Right cardiac atrium (tissue), 5 donors: Measurements from ENCODE around the gene SH2D2A. TPM values are rescaled to one million over a fixed set of nuclear protein-coding genes. Genes with fewer than 3 reads are reported as not detected.

Source experiments
- ATAC-seq, 2 donors: fragments of 200-7000 bp; cut with Tn5 transposase; one replicate each; pipeline versions ENCODE4 v1.8.0 to v1.9.1; 2020; ENCODE audit warnings: moderate library complexity in 2 of 2, mild to moderate bottlenecking in 1 of 2
- DNase-seq, 3 donors: peaks; one replicate each; pipeline ENCODE4 v3.0.0-alpha.2; 2020
- H3K27ac ChIP-seq: one replicate; pipeline ENCODE4 v1.5.1; 2013; ENCODE audit warnings: mild to moderate bottlenecking, low read length, control low read depth, moderate library complexity
- H3K27me3 ChIP-seq: one replicate; pipeline ENCODE4 v1.6.1; 2013; ENCODE audit not compliant: control insufficient read depth, insufficient read depth
- H3K4me1 ChIP-seq: one replicate; pipeline ENCODE4 v1.6.1; 2013; ENCODE audit warnings: low read length; ENCODE audit not compliant: control insufficient read depth, insufficient read depth
- H3K4me3 ChIP-seq: one replicate; pipeline ENCODE4 v1.5.1; 2013; ENCODE audit warnings: low read length, control low read depth
- H3K9me3 ChIP-seq: one replicate; pipeline ENCODE4 v1.6.1; 2013; ENCODE audit warnings: low read length; ENCODE audit not compliant: control insufficient read depth
- WGBS: extraction: QIAGEN DNeasy Blood & Tissue Kit; methylation state at CpG from one replicate; pipeline ENCODE4 v1.1.7; 2013; 5-methylcytosine and 5-hydroxymethylcytosine counted together
- intact Hi-C, 4 donors: fragments of 100-400 bp; cut with DNase I; formaldehyde crosslinking; loops; one replicate each; pipeline versions ENCODE4 v1.11.0 to v1.14.0; 2022 to 2023
- polyA plus RNA-seq: library from polyadenylated mRNA; stranded (reverse); fragments of 200-250 nt; gene quantifications from one replicate; pipeline ENCODE4 v1.2.3, GENCODE V29; 2013
- total RNA-seq, 4 donors: library from RNA; stranded (reverse); fragmentation: NEBNext Ultra II Directional; extraction: Animal tissue kit (Norgen Biotek cat#: 25700); gene quantifications; one replicate each; pipeline ENCODE4 v1.2.1, GENCODE V29; 2021
- donor health status: healthy with polysubstance abuse.
- donor health status: DM: no; HTN: yes; CAD: no.
- donor health status: DM: no; HTN: no; CAD: no.
- donor health status: DM: no; HTN: yes; CAD: no; lungs with severe emphysema.
- donor health status: DM: yes; HTN: yes; CAD: no.

SH2D2A gene
- total and polyA plus RNA-seq, 5 donors: 0.93 to 6.3 (median 2.0) TPM

DNA sequence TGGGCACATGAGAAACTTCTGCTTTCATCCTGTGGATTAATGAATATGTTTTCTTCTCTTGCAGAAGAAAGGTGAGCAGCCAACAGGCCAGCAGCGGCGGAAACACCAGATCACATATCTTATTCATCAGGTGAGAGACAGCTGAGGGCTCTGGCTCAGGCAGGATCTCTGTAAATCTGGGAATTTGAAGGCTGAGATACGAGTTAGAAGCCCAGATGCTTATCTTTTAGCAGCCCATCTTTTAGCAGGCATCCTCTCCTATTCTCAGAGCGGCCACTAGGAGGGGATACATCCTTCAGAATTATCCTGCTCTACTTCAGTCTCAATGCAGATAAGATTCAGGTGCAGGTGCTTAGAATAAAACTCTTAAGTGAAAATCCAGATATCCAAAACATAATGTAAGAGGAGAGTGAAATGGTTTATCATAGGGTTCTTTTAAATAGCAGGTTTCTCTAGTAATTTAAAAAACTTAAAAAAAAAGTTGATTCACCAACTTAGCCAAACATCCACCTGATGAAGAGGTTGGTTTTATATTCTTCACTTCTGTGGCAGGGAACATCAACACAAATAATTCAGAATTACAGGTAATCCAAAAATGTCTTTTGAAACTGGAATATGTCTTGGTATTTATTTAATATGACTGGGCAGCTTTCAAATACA lies 19.3 kb downstream of the SH2D2A start:
- H3K27me3 ChIP-seq: no peaks in the 10 kb centered on the region
- no peak overlapping the region for H3K4me3 ChIP-seq
- H3K9me3 ChIP-seq: no peaks in the 10 kb centered on the region
- no peaks in the 10 kb centered on the region for H3K4me1 ChIP-seq
- intact Hi-C loops: no loop called here
- ATAC-seq (no peak), DNase-seq (no peak)
- H3K27ac ChIP-seq: no peak overlapping the region
- WGBS: 49% methylated on average over 4 of the region's 4 CpGs

DNA sequence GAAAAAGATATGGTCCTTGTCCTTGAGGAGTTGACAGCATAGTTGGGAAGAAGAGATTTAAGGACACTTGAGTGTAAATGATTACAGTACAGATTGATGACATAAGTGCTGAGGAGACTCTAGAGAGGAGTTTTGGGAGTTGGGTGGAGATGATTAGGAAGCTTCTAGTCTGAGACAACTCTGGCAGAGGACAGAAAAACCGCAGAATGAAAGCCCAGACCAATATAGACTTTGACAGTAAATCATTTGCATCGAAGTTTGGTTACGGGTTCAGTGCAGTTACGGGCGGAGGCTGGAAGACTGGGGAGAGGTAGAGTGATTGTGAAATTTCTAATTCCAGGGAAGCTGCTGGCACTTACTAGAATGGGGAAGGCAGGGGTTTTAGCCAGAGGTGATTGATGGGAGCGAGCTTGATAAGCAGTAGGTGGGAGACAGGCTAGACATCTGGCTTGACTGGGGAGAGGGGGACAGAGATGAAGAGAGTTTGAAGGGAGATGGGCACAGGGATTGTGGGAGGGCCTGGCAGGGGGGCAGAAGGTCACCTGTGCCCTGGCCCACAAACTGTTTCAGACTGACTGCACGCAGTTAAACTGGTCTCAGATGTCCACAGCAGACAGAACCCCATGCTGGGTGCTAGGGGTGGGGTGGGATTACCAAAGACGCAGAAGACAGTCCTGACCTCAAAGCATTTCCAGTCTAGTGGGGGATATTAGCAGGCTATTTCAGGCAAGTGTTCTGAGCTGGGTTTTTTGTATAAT lies 20.1 kb downstream of the SH2D2A start:
- ATAC-seq: no peak
- DNase-seq: no peak
- H3K27me3 ChIP-seq: no peaks in the 10 kb centered on the region
- no peaks in the 10 kb centered on the region for H3K9me3 ChIP-seq
- WGBS: 85% methylated on average over 8 of the region's 8 CpGs
- H3K4me3 ChIP-seq: no peak overlapping the region
- no peaks in the 10 kb centered on the region for H3K4me1 ChIP-seq
- intact Hi-C loops: no loop called here
- H3K27ac ChIP-seq: no peak overlapping the region

DNA sequence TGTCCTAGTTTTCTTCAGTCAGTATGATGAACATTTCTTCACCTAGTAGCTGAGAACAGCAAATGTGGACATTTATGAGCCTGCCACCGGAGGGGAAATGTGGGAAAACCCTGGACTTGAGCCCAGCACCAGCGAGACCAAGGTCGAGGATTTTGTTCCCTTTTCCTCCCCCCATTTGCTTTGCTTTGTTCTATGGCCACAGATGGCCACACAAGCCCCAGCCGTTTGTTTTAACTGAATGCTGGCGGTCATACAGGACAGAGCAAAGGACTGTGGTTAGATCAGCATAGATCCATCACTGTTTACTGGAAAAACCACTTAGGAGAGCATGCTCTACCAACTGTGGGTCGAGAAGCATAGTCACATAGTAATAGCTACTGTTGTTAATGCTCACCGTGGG lies 20.9 kb downstream of the SH2D2A start:
- 51% methylated on average over 7 of the region's 7 CpGs for WGBS
- no peaks in the 10 kb centered on the region for H3K4me1 ChIP-seq
- no peaks in the 10 kb centered on the region for H3K9me3 ChIP-seq
- DNase-seq (no peak), ATAC-seq (no peak)
- no peak overlapping the region for H3K27ac ChIP-seq
- intact Hi-C loops: no loop called here
- H3K4me3 ChIP-seq: no peak overlapping the region
- no peaks in the 10 kb centered on the region for H3K27me3 ChIP-seq

DNA sequence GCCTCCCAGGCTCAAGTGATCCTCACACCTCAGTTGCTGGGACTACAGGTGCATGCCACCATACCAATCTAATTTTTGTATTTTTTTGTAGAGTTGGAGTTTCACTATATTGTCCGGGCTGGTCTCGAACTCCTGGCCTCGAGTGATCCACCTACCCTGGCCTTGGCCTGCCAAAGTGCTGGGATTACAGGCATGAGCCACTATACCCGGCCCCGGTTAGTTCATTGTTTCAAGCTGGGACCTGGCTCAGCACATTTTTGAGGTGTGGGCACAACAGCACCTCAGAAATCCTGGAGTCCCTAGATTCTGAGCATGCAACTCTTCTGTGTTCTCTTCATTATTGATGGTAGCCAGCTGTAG lies 21.3 kb downstream of the SH2D2A start:
- 94% methylated on average over 5 of the region's 5 CpGs for WGBS
- H3K4me3 ChIP-seq: no peak overlapping the region
- intact Hi-C loops: no loop called here
- H3K9me3 ChIP-seq: no peaks in the 10 kb centered on the region
- H3K27me3 ChIP-seq: no peaks in the 10 kb centered on the region
- DNase-seq: no peak
- no peak overlapping the region for H3K27ac ChIP-seq
- no peaks in the 10 kb centered on the region for H3K4me1 ChIP-seq
- no peak for ATAC-seq

DNA sequence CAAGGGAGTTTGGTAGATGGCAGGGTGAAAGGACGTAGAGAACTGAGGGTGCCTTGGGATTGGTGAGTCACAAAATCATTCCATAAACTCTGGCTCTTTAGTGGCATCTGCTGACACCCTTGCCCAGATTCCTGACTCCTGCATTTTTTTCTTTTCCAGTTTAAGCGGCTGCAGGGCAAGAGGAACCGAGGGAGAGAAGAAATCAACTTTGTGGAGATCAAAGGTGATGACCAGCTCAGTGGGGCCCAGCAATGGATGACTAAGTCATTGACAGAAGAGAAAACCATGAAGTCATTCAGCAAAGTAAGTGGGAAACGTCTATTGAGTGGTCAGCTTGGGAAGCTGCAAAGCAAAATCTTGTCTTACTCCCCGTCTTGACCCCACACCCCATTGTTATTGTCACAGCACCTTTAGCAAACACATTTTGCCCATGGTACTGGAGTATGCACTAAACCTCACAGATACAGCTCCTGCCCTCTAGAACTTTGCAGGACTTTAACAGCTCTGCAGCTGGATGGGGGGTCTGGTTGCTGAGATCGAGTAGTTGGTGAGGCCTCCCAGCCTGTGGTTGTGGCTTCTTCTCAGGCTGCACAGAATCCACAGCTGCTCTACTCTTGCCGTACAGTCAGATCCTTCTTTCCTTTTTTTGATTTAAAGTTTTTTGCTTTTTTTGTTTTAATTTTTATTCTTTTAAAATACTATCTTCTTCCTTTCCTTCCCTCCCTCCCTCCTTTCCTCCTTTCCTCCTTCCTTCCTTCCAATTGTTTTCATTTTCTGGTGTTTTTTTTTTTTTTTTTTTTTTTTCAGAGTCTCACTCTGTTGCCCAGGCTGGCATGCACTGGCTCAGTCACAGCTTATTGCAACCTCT lies 21.9 kb downstream of the SH2D2A start:
- Histone ChIP-seq H3K4me3 (no peak overlapping the region), H3K27me3 (no peaks in the 10 kb centered on the region), H3K4me1 (no peaks in the 10 kb centered on the region), H3K27ac (no peak overlapping the region), H3K9me3 (no peaks in the 10 kb centered on the region)
- ATAC-seq: no peak
- no peak for DNase-seq
- intact Hi-C loops: no loop called here
- 74% methylated on average over 7 of the region's 7 CpGs for WGBS

DNA sequence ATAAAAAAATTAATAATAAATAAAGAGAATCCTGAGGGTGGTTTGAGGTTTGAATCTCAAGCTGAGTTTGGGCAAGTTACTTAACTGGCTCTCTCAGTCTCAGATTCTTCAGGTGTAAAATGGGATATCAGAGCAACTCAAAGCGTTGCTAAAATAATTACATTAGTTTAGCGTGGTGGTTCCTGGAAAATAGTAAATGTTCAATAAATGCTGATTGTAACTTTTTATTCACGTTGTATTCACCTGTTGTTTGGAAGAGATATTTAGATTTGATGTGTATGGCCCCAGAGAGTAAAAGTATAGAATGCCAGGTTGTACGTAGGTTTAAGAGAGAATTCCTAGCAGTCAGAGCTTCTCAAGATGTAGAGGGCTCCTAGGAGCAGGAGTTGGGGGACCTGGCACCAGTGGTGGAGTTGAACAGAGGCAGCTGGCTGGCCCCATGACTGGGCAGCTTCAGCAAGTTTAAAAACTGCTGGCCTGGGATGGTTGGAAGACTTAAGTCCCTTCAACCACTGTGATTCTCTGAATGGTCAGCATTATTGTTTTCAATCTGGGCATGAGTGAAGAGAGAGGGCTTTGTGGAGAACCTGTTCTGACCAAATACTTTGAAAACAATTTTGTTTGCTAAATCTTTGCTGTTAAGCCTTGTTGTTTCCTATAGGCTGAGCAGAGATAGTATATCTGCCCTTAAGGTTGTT lies 26.9 kb downstream of the SH2D2A start:
- intact Hi-C loops: no loop called here
- 93% methylated on average over 4 of the region's 4 CpGs for WGBS
- H3K9me3 ChIP-seq: no peaks in the 10 kb centered on the region
- no peak for ATAC-seq
- H3K27ac ChIP-seq: no peak overlapping the region
- no peaks in the 10 kb centered on the region for H3K4me1 ChIP-seq
- no peak overlapping the region for H3K4me3 ChIP-seq
- DNase-seq: no peak
- H3K27me3 ChIP-seq: no peaks in the 10 kb centered on the region

DNA sequence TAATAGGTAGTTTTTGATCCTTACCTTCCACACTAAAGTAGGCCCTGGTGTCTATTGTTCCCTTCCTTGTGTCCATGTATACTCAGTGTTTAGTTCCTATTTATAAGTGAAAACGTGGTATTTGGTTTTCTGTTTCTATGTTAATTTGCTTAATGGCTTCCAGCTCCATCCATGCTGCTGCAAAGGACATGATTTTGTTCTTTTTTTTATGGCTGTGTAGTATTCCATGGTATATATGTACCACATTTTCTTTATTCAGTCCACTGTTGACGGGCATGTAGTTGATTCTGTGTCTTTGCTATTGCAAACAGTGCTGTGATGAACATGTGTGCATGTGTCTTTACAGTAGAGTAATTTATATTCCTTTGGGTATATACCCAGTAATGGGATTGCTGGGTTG lies 28.5 kb downstream of the SH2D2A start:
- Histone ChIP-seq H3K27ac (no peak overlapping the region), H3K4me3 (no peak overlapping the region), H3K9me3 (no peaks in the 10 kb centered on the region), H3K4me1 (no peaks in the 10 kb centered on the region), H3K27me3 (no peaks in the 10 kb centered on the region)
- ATAC-seq: no peak
- 95% methylated on average over 2 of the region's 2 CpGs for WGBS
- intact Hi-C loops: no loop called here
- no peak for DNase-seq

DNA sequence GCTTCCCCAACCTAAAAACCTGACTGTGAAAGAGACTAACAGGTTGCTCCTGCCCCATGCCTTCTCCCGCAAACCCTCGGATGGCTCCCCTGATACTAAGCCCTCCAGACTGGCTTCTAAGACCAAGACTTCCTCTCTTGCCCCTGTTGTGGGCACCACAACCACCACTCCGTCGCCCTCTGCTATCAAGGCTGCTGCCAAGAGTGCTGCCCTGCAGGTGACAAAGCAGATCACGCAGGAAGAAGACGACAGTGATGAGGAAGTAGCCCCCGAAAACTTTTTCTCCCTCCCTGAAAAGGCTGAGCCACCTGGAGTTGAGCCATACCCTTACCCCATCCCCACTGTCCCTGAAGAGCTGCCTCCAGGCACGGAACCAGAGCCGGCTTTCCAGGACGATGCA lies 30.0 kb downstream of the SH2D2A start:
- Histone ChIP-seq H3K4me1 (no peaks in the 10 kb centered on the region), H3K4me3 (no peak overlapping the region), H3K27ac (no peak overlapping the region), H3K27me3 (no peaks in the 10 kb centered on the region), H3K9me3 (no peaks in the 10 kb centered on the region)
- WGBS: 86% methylated on average over 10 of the region's 10 CpGs
- ATAC-seq (no peak), DNase-seq (no peak)
- intact Hi-C loops: no loop called here

DNA sequence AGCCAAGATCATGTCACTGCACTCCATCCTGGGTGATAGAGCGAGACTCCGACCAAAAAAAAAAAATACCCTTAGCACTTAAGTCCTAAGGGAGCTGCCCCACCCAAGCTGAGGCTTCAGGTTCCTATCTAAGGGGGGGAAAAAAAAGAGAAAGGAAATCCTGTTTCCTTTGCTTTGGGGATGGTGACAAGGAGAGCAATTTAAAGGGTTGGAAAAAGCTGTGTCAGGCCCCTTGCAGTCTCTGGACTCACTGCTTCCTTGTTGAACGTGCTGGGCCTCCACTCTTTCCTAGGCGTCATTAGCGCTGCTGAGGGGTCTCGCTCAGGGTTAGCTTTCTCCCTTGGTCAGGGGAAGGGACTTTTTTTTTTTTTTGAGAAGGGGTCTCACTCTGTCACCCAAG lies 31.2 kb downstream of the SH2D2A start:
- Histone ChIP-seq H3K4me1 (no peaks in the 10 kb centered on the region), H3K9me3 (no peaks in the 10 kb centered on the region), H3K27ac (no peak overlapping the region), H3K27me3 (no peaks in the 10 kb centered on the region), H3K4me3 (no peak overlapping the region)
- intact Hi-C loops: no loop called here
- 78% methylated on average over 6 of the region's 6 CpGs for WGBS
- ATAC-seq: peak; percentile 50 to 73
- DNase-seq: no peak

DNA sequence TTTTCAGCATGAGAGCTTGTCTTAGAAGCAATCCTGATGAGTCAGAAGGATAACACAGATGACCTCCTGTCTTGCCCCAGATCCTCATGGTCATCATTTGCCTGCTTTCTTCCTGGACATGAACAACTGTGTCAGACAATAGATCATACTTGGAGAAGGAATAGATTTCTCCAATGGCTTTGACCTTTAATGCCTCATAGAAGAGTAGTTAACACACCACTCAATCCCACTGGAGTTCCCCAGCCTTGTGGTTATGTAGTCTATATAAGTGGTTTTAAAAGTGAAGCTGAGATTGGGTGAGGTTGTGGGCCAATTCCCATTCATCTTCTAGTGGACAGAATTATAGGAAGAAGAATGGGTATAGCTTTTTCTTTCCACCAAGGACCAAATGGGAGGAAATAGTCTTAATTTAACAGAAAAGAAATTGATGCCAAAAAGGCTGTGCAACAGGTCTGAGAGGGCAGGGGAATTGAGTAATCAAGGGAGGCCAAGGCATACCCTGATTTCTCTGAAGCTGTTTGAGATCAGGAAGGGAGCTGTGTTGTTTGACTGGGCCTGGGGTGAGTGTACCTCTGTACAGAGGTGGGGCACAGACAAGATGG lies 35.0 kb downstream of the SH2D2A start:
- H3K4me3 ChIP-seq: no peak overlapping the region
- DNase-seq (no peak), ATAC-seq (peak in 1 of 2 donors; percentile 53)
- H3K4me1 ChIP-seq: peaks cover 3% of the 10 kb centered on the region
- no peak overlapping the region for H3K27ac ChIP-seq
- H3K9me3 ChIP-seq: no peaks in the 10 kb centered on the region
- H3K27me3 ChIP-seq: no peaks in the 10 kb centered on the region
- intact Hi-C loops: no loop called here
